SK-N-SH (cell line): ENCODE data around the gene RAPGEF4. TPM values are rescaled to one million over a fixed set of nuclear protein-coding genes. Genes with fewer than 3 reads are reported as not detected.

Experiments used
- CTCF ChIA-PET: fragments of 300-600, 350-600 bp; formaldehyde crosslinking; extraction: SDS; loops from one replicate; lab custom pipeline; 2021; lab: Yijun Ruan, JAX
- POLR2A ChIA-PET: fragments of 350-600 bp; sonication (Branson Sonifier 250); formaldehyde crosslinking; extraction: SDS; loops from one replicate; lab custom pipeline; 2020; ENCODE audit warnings: antibody characterized with exemption, inconsistent platforms; lab: Yijun Ruan, JAX
- DNase-seq: peaks from one replicate; pipeline ENCODE4 v3.0.0; 2012
- H2AFZ ChIP-seq: fragments of 200-600 bp; sonication (generic); 2 replicates; pipeline ENCODE4 v1.8.1; 2016; ENCODE audit warnings: antibody characterized with exemption, mild to moderate bottlenecking, low read depth
- H3F3A ChIP-seq: fragments of 200-600 bp; sonication (generic); replicated peaks from 2 replicates; pipeline ENCODE3; 2016; ENCODE audit warnings: antibody characterized with exemption, mild to moderate bottlenecking; ENCODE audit not compliant: insufficient read depth
- H3K27ac ChIP-seq, 2 experiments: fragments of 200-500 bp in 1 of 2; fragments of 200-600 bp in 1 of 2; sonication (Bioruptor generic) in 1 of 2; sonication (generic), shearing (Covaris generic) in 1 of 2; 2 replicates each; pipeline versions ENCODE4 v1.5.1 to v1.6.1; 2014 to 2016; ENCODE audit warnings: low read depth in 2 of 2, inconsistent platforms in 1 of 2, low read length in 1 of 2, mild to moderate bottlenecking in 1 of 2, mixed read lengths in 1 of 2
- H3K27me3 ChIP-seq: fragments of 200-600 bp; sonication (generic), shearing (Covaris generic); 2 replicates; pipeline ENCODE4 v1.6.1; 2016; ENCODE audit warnings: mixed run types; ENCODE audit not compliant: insufficient read depth
- H3K36me3 ChIP-seq, 2 experiments: fragments of 200-500 bp in 1 of 2; fragments of 200-600 bp in 1 of 2; sonication (Bioruptor generic) in 1 of 2; sonication (generic) in 1 of 2; replicated peaks in 1 of 2; 2 replicates each; pipeline versions ENCODE3 to v1.5.1; 2014 to 2016; ENCODE audit warnings: low read length in 1 of 2, mild to moderate bottlenecking in 1 of 2; ENCODE audit not compliant: insufficient read depth in 2 of 2, control insufficient read depth in 1 of 2
- H3K4me1 ChIP-seq, 2 experiments: fragments of 200-500 bp in 1 of 2; fragments of 200-600 bp in 1 of 2; sonication (Bioruptor generic) in 1 of 2; sonication (generic), shearing (Covaris generic) in 1 of 2; 2 replicates each; pipeline versions ENCODE4 v1.5.1 to v1.6.1; 2014 to 2016; ENCODE audit warnings: low read depth in 1 of 2, low read length in 1 of 2, mixed run types in 1 of 2; ENCODE audit not compliant: insufficient read depth in 2 of 2, control insufficient read depth in 1 of 2
- H3K4me2 ChIP-seq: fragments of 200-600 bp; sonication (generic), shearing (Covaris generic); 2 replicates; pipeline ENCODE4 v1.6.1; 2017; ENCODE audit warnings: mixed run types
- H3K4me3 ChIP-seq, 2 experiments: fragments of 200-500 bp in 1 of 2; fragments of 200-600 bp in 1 of 2; sonication (Bioruptor generic) in 1 of 2; sonication (generic), shearing (Covaris generic) in 1 of 2; 2 replicates each; pipeline versions ENCODE4 v1.5.1 to v1.8.1; 2014 to 2016; ENCODE audit warnings: low read depth in 2 of 2, inconsistent platforms in 1 of 2, low read length in 1 of 2, mild to moderate bottlenecking in 1 of 2, mixed read lengths in 1 of 2, moderate library complexity in 1 of 2
- H3K79me2 ChIP-seq: fragments of 200-600 bp; sonication (generic); 2 replicates; pipeline ENCODE4 v1.8.1; 2017; ENCODE audit warnings: mild to moderate bottlenecking; ENCODE audit not compliant: insufficient read depth
- H3K9ac ChIP-seq: fragments of 200-600 bp; sonication (generic); 2 replicates; pipeline ENCODE4 v1.6.1; 2017; ENCODE audit warnings: mixed run types
- H3K9me2 ChIP-seq: fragments of 200-600 bp; sonication (generic); 2 replicates; pipeline ENCODE4 v1.6.1; 2017; ENCODE audit warnings: mixed run types
- H3K9me3 ChIP-seq: fragments of 200-600 bp; sonication (generic); 2 replicates; pipeline ENCODE4 v1.6.1; 2017; ENCODE audit warnings: mixed run types, mild to moderate bottlenecking, moderate library complexity
- H4K20me1 ChIP-seq: fragments of 200-600 bp; sonication (generic); 2 replicates; pipeline ENCODE4 v1.6.1; 2017; ENCODE audit warnings: mild to moderate bottlenecking, mixed run types; ENCODE audit not compliant: insufficient read depth
- CHD2 ChIP-seq: fragments of 150-350 bp; IDR thresholded peaks from 2 replicates; pipeline ENCODE4 v1.6.1; 2018; ENCODE audit warnings: low read length; ENCODE audit not compliant: partially characterized antibody
- ELF1 ChIP-seq: IDR thresholded peaks from 2 replicates; pipeline ENCODE4 v1.4.0; 2012
- FOSL2 ChIP-seq: IDR thresholded peaks from 2 replicates; pipeline ENCODE4 v1.4.0; 2012; ENCODE audit warnings: low read depth, mild to moderate bottlenecking, moderate library complexity, borderline replicate concordance
- FOXM1 ChIP-seq: IDR thresholded peaks from 2 replicates; pipeline ENCODE4 v1.4.0; 2012; ENCODE audit warnings: low read depth, mild to moderate bottlenecking
- GABPA ChIP-seq: IDR thresholded peaks from 2 replicates; pipeline ENCODE4 v1.4.0; 2012; ENCODE audit warnings: low read depth, mild to moderate bottlenecking
- GATA2 ChIP-seq: sonication (generic); formaldehyde crosslinking; IDR thresholded peaks from 2 replicates; pipeline ENCODE4 v1.5.0; 2020; ENCODE audit warnings: mild to moderate bottlenecking, missing genetic modification reagents
- MEF2A ChIP-seq: IDR thresholded peaks from 2 replicates; pipeline ENCODE4 v1.4.0; 2012; ENCODE audit warnings: low read depth, borderline replicate concordance
- MXI1 ChIP-seq: IDR thresholded peaks from 2 replicates; pipeline ENCODE4 v1.6.1; 2012; ENCODE audit warnings: mild to moderate bottlenecking, low read depth, low read length, improper control_type of control experiment
- NFIC ChIP-seq: IDR thresholded peaks from 2 replicates; pipeline ENCODE4 v1.4.0; 2012; ENCODE audit warnings: borderline replicate concordance
- NRF1 ChIP-seq: IDR thresholded peaks from 2 replicates; pipeline ENCODE4 v1.6.1; 2012; ENCODE audit warnings: low read depth, mild to moderate bottlenecking, low read length
- POLR2AphosphoS5 ChIP-seq: IDR thresholded peaks from 2 replicates; pipeline ENCODE4 v1.6.1; 2012; ENCODE audit warnings: low read depth, low read length
- RAD21 ChIP-seq: IDR thresholded peaks from 2 replicates; pipeline ENCODE4 v1.6.1; 2012; ENCODE audit warnings: mild to moderate bottlenecking, low read length
- RCOR1 ChIP-seq: fragments of 150-350 bp; IDR thresholded peaks from 2 replicates; pipeline ENCODE4 v1.6.1; 2017; ENCODE audit warnings: antibody characterized with exemption, low read length
- RXRA ChIP-seq: IDR thresholded peaks from 2 replicates; pipeline ENCODE4 v1.4.0; 2012; ENCODE audit warnings: low read depth, mild to moderate bottlenecking, borderline replicate concordance
- SIN3A ChIP-seq: IDR thresholded peaks from 2 replicates; pipeline ENCODE4 v1.6.1; 2012; ENCODE audit warnings: low read depth, mild to moderate bottlenecking, low read length, moderate library complexity, borderline replicate concordance
- SMC3 ChIP-seq: IDR thresholded peaks from 2 replicates; pipeline ENCODE4 v1.6.1; 2012; ENCODE audit warnings: low read depth, low read length, improper control_type of control experiment
- TCF12 ChIP-seq: IDR thresholded peaks from 2 replicates; pipeline ENCODE4 v1.4.0; 2012
- WGBS: methylation state at CpG from one replicate; pipeline ENCODE4 v1.1.6; 2017; ENCODE audit warnings: low lambda C conversion rate; 5-methylcytosine and 5-hydroxymethylcytosine counted together
- polyA plus RNA-seq, 3 experiments: library from polyadenylated mRNA; depleted of rRNA; stranded (reverse); fragments of >200 nt; gene quantifications; 2 replicates each; pipeline ENCODE4 v1.2.3, GENCODE V29; 2012
- TF ChIP-seq, protein P1 (sequence below): IDR thresholded peaks from 2 replicates; pipeline ENCODE4 v1.6.1; 2012; ENCODE audit warnings: mild to moderate bottlenecking, low read depth, low read length, moderate library complexity
- TF ChIP-seq, protein P2 (sequence below): IDR thresholded peaks from 2 replicates; pipeline ENCODE4 v1.4.0; 2012; ENCODE audit warnings: low read depth
- TF ChIP-seq, protein P3 (sequence below): fragments of 150-350 bp; IDR thresholded peaks from 2 replicates; pipeline ENCODE4 v1.6.1; 2017; ENCODE audit warnings: antibody characterized with exemption, low read length, low read depth, borderline replicate concordance
- TF ChIP-seq, protein P4 (sequence below): fragments of 200-600 bp; sonication (generic); IDR thresholded peaks from 2 replicates; pipeline ENCODE4 v1.6.1; 2017; ENCODE audit warnings: antibody characterized with exemption, mild to moderate bottlenecking, moderate library complexity

The RAPGEF4 gene
- polyA plus RNA-seq, 1 of the 3 experiments (the other 2 are of a cell fraction) = 0.30 TPM

DNA sequence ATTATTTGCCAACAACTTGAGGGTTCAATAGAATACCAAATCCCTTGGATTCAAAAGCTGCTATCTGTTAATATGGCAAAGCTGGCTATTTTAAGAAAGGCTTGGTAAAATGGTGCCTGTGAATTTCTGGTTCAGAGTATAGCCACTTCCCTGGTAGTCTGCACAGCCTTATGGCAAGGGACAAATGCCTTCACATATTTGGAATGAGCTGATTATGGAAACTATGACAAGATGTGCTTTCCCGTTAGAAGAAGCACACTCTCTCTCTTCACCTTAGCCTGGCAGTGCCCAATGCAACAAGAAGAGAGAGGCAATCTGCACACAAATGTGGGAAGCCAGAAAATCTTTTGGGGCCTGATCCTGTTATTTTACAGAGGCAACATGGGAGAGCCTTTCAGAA, 292.5 kb downstream of the RAPGEF4 start:
- Histone ChIP-seq H3K9ac (no peak overlapping the region), H3K27me3 (no peaks in the 10 kb centered on the region), H3K4me2 (no peak overlapping the region), H3K9me2 (no peaks in the 10 kb centered on the region), H3K4me3 (no peak overlapping the region), H3K4me1 (peaks cover 3 to 6% of the 10 kb centered on the region in 2 experiments; a peak in 2 of 4 replicates), H3K27ac (peak overlapping the region in 1 of 2 experiments; percentile 14; a peak in 2 of 4 replicates), H2AFZ (peak overlapping the region; percentile 73), H3K36me3 (peaks cover 0 to 3% of the 10 kb centered on the region in 2 experiments), H3K9me3 (no peaks in the 10 kb centered on the region), H3K79me2 (no peaks in the 10 kb centered on the region), H3F3A (no peaks in the 10 kb centered on the region), H4K20me1 (no peaks in the 10 kb centered on the region)
- 90% methylated on average over 1 of the region's 1 CpG for WGBS
- ChIA-PET POLR2A (no interaction called here), CTCF (interaction anchor here (0.6 to 6.2 kb wide), 64 partner anchors 8 to 1317 kb away, joined by 3 to 256 read pairs (median 4); no protein-coding TSS in a partner anchor)
- no peak for DNase-seq
- TF ChIP-seq, protein P1, sequence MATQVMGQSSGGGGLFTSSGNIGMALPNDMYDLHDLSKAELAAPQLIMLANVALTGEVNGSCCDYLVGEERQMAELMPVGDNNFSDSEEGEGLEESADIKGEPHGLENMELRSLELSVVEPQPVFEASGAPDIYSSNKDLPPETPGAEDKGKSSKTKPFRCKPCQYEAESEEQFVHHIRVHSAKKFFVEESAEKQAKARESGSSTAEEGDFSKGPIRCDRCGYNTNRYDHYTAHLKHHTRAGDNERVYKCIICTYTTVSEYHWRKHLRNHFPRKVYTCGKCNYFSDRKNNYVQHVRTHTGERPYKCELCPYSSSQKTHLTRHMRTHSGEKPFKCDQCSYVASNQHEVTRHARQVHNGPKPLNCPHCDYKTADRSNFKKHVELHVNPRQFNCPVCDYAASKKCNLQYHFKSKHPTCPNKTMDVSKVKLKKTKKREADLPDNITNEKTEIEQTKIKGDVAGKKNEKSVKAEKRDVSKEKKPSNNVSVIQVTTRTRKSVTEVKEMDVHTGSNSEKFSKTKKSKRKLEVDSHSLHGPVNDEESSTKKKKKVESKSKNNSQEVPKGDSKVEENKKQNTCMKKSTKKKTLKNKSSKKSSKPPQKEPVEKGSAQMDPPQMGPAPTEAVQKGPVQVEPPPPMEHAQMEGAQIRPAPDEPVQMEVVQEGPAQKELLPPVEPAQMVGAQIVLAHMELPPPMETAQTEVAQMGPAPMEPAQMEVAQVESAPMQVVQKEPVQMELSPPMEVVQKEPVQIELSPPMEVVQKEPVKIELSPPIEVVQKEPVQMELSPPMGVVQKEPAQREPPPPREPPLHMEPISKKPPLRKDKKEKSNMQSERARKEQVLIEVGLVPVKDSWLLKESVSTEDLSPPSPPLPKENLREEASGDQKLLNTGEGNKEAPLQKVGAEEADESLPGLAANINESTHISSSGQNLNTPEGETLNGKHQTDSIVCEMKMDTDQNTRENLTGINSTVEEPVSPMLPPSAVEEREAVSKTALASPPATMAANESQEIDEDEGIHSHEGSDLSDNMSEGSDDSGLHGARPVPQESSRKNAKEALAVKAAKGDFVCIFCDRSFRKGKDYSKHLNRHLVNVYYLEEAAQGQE = no peak
- TF ChIP-seq RCOR1 (no peak), TCF12 (no peak), GATA2 (no peak)

DNA sequence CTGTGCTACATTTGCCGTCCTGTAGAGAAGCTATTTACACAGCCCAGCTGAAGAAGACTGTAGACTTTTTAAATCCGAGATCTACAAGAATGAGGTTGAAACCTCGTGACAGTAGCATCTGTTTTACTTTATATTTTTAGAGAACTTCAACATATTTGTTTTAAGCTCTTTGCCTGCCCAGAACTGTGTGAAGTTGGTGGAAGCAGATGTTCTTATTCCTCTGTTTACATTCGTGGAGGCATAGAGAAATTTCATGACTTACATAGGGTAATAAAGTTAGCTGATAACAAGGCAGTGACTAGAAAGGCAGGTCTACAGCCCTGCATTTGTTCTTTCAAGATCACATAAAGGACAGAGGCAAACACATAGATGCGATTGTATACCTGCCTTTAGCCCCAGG, 293.0 kb downstream of the RAPGEF4 start:
- Histone ChIP-seq H3K27me3 (no peaks in the 10 kb centered on the region), H3K79me2 (no peaks in the 10 kb centered on the region)
- 67% methylated on average over 5 of the region's 5 CpGs for WGBS
- TF ChIP-seq ELF1 = no peak
- no peak for TF ChIP-seq NRF1
- no peak for TF ChIP-seq POLR2AphosphoS5
- TF ChIP-seq RXRA = no peak
- no peak for TF ChIP-seq RCOR1
- no peak for TF ChIP-seq SIN3A
- TF ChIP-seq, protein P2, sequence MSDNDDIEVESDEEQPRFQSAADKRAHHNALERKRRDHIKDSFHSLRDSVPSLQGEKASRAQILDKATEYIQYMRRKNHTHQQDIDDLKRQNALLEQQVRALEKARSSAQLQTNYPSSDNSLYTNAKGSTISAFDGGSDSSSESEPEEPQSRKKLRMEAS = no peak
- no peak for TF ChIP-seq SMC3
- TF ChIP-seq, protein P3, sequence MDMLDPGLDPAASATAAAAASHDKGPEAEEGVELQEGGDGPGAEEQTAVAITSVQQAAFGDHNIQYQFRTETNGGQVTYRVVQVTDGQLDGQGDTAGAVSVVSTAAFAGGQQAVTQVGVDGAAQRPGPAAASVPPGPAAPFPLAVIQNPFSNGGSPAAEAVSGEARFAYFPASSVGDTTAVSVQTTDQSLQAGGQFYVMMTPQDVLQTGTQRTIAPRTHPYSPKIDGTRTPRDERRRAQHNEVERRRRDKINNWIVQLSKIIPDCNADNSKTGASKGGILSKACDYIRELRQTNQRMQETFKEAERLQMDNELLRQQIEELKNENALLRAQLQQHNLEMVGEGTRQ = no peak
- no peak for TF ChIP-seq FOXM1
- TF ChIP-seq CHD2 = no peak
- TF ChIP-seq RAD21 = no peak
- no peak for TF ChIP-seq NFIC
- no peak for TF ChIP-seq GABPA
- TF ChIP-seq, protein P4, sequence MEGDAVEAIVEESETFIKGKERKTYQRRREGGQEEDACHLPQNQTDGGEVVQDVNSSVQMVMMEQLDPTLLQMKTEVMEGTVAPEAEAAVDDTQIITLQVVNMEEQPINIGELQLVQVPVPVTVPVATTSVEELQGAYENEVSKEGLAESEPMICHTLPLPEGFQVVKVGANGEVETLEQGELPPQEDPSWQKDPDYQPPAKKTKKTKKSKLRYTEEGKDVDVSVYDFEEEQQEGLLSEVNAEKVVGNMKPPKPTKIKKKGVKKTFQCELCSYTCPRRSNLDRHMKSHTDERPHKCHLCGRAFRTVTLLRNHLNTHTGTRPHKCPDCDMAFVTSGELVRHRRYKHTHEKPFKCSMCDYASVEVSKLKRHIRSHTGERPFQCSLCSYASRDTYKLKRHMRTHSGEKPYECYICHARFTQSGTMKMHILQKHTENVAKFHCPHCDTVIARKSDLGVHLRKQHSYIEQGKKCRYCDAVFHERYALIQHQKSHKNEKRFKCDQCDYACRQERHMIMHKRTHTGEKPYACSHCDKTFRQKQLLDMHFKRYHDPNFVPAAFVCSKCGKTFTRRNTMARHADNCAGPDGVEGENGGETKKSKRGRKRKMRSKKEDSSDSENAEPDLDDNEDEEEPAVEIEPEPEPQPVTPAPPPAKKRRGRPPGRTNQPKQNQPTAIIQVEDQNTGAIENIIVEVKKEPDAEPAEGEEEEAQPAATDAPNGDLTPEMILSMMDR = no peak
- TF ChIP-seq MXI1 = no peak
- no peak for TF ChIP-seq MEF2A
- TF ChIP-seq FOSL2 = no peak
- TF ChIP-seq, all 33 proteins: peak for 0
- no peak overlapping the region for H3K27ac ChIP-seq
- no peaks in the 10 kb centered on the region for H3K9me3 ChIP-seq
- no peak overlapping the region for H3K4me3 ChIP-seq
- H3K4me2 ChIP-seq = no peak overlapping the region
- H3K4me1 ChIP-seq = peaks cover 3 to 6% of the 10 kb centered on the region in 2 experiments; a peak in 2 of 4 replicates
- no peaks in the 10 kb centered on the region for H3K9me2 ChIP-seq
- H3F3A ChIP-seq = no peaks in the 10 kb centered on the region
- no peak overlapping the region for H2AFZ ChIP-seq
- ChIA-PET CTCF (interaction anchor here (1.1 to 6.2 kb wide), 17 partner anchors 13 to 1316 kb away, joined by 3 to 256 read pairs (median 5); no protein-coding TSS in a partner anchor), POLR2A (no interaction called here)
- H3K9ac ChIP-seq = no peak overlapping the region
- no peaks in the 10 kb centered on the region for H4K20me1 ChIP-seq
- no peak for DNase-seq
- H3K36me3 ChIP-seq = peaks cover 0 to 3% of the 10 kb centered on the region in 2 experiments
